MV-4-11 (cell line): Measurements from ENCODE around the gene POU5F1.
A peak's percentile ranks its signal among the peaks of the same experiment; 100 is the strongest.
"Not testable (repeated sequence)": the region's sequence is repeated elsewhere in the genome, so short reads cannot be mapped to it uniquely, and the experiment has no call there.

Source experiments
- DNase-seq: peaks from one replicate; lab custom pipeline; 2025; lab: John Stamatoyannopoulos, UW

POU5F1 gene

GRCh38 chr6:31170600-31170881 lies at the start of gene POU5F1:
POU5F1 (minus strand) TSS chr6:31170682; CDS start chr6:31170620, 62 bp downstream.
- DNase-seq: no peak

GRCh38 chr6:31216208-31216898 lies 45.9 kb upstream of the POU5F1 start:
- DNase-seq: peak; percentile 92

- DNase-seq: peak; percentile 57
These were observed 44.7 kb upstream of the POU5F1 start for GRCh38 chr6:31215216-31215615.

GRCh38 chr6:31214516-31214915 lies 44.0 kb upstream of the POU5F1 start:
- no peak for DNase-seq

- DNase-seq: no peak
These were observed 40.5 kb upstream of the POU5F1 start for GRCh38 chr6:31210741-31211532.

- no peak for DNase-seq
These were observed 39.6 kb upstream of the POU5F1 start for GRCh38 chr6:31210123-31210522.

GRCh38 chr6:31209137-31209536 lies 38.7 kb upstream of the POU5F1 start:
- no peak for DNase-seq

- DNase-seq: no peak
These were observed 38.0 kb upstream of the POU5F1 start for GRCh38 chr6:31208506-31208905.

- no peak for DNase-seq
These were observed 35.2 kb upstream of the POU5F1 start for GRCh38 chr6:31205638-31206037.

GRCh38 chr6:31204751-31205145 lies 34.3 kb upstream of the POU5F1 start:
- DNase-seq: no peak

GRCh38 chr6:31203345-31203979 lies 33.0 kb upstream of the POU5F1 start:
- peak; percentile 67 for DNase-seq

- DNase-seq: no peak
These were observed 32.0 kb upstream of the POU5F1 start for GRCh38 chr6:31202259-31203166.

- DNase-seq: not testable (repeated sequence)
These were observed 28.6 kb upstream of the POU5F1 start for GRCh38 chr6:31199105-31199452.

- peak; percentile 95 for DNase-seq
These were observed 27.2 kb upstream of the POU5F1 start for GRCh38 chr6:31197559-31198305.

GRCh38 chr6:31196251-31197022 lies 26.0 kb upstream of the POU5F1 start:
- not testable (repeated sequence) for DNase-seq

- DNase-seq: not testable (repeated sequence)
These were observed 25.0 kb upstream of the POU5F1 start for GRCh38 chr6:31195308-31195979.

- DNase-seq: no peak
These were observed 23.8 kb upstream of the POU5F1 start for GRCh38 chr6:31194061-31194834.

- DNase-seq: no peak
These were observed 22.7 kb upstream of the POU5F1 start for GRCh38 chr6:31193206-31193605.

GRCh38 chr6:31192431-31193105 lies 22.1 kb upstream of the POU5F1 start:
- peak; percentile 35 for DNase-seq
